ENCODE results near the gene SLC16A3. TPM values are rescaled to one million over a fixed set of nuclear protein-coding genes. Genes with fewer than 3 reads are reported as not detected.
A peak's percentile ranks its signal among the peaks of the same experiment; 100 is the strongest.

Gene SLC16A3
- polyA plus RNA-seq, 3 donors: 26.3 to 103 (median 35.3) TPM

DNA sequence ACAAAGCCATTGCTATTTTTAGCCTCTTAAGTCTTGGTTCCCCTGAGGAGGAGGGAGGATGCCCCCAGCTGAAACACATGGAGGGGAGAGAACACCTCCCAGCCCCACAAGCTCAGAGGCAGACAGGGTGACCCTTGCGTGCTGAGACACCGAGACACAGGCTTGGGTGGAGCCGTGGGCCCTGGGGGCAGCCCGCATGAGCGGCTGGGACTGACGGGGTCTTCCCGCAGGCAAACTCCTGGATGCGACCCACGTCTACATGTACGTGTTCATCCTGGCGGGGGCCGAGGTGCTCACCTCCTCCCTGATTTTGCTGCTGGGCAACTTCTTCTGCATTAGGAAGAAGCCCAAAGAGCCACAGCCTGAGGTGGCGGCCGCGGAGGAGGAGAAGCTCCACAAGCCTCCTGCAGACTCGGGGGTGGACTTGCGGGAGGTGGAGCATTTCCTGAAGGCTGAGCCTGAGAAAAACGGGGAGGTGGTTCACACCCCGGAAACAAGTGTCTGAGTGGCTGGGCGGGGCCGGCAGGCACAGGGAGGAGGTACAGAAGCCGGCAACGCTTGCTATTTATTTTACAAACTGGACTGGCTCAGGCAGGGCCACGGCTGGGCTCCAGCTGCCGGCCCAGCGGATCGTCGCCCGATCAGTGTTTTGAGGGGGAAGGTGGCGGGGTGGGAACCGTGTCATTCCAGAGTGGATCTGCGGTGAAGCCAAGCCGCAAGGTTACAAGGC, 9.8 kb downstream of the SLC16A3 start:
- peak overlapping the region; percentile 70 for H3K4me2 ChIP-seq (replicated peaks; ENCODE audit: extremely low read depth, low read length, poor library complexity, severe bottlenecking)
- H3K27ac ChIP-seq (ENCODE audit: low read depth in 1 of 2, low read length in 2 of 2): peak overlapping the region; percentile 26 to 60
- H2AFZ ChIP-seq (ENCODE audit: insufficient read depth, low read depth, low read length, poor library complexity, severe bottlenecking): no peak overlapping the region
- intact Hi-C loops (cut with micrococcal nuclease): loop anchor here (10.0 kb wide), 2 partner anchors 56 to 204 kb away; partner anchors contain the start of genes DCXR (in 1 of the 2) and RAC3 (in 1 of the 2)
- 20% methylated on average over 27 of the region's 33 CpGs for WGBS (ENCODE audit: insufficient coverage)
- Mint-ChIP-seq H3K9me3 (no peaks in the 10 kb centered on the region), H3K4me1 (peaks cover 95% of the 10 kb centered on the region), H3K27ac (peak overlapping the region; percentile 73 to 88 (median 84)), H3K27me3 (ENCODE audit: low read depth in 3 of 3) (peaks cover 0 to 1% (median 0%) of the 10 kb centered on the region in 3 donors), H3K36me3 (peaks cover 23 to 58% of the 10 kb centered on the region in 2 donors), H3K4me3 (peak overlapping the region; percentile 58 to 86)
- TF ChIP-seq, protein P1, sequence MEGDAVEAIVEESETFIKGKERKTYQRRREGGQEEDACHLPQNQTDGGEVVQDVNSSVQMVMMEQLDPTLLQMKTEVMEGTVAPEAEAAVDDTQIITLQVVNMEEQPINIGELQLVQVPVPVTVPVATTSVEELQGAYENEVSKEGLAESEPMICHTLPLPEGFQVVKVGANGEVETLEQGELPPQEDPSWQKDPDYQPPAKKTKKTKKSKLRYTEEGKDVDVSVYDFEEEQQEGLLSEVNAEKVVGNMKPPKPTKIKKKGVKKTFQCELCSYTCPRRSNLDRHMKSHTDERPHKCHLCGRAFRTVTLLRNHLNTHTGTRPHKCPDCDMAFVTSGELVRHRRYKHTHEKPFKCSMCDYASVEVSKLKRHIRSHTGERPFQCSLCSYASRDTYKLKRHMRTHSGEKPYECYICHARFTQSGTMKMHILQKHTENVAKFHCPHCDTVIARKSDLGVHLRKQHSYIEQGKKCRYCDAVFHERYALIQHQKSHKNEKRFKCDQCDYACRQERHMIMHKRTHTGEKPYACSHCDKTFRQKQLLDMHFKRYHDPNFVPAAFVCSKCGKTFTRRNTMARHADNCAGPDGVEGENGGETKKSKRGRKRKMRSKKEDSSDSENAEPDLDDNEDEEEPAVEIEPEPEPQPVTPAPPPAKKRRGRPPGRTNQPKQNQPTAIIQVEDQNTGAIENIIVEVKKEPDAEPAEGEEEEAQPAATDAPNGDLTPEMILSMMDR (IDR thresholded peaks at IDR 0.05): no peak
- peak overlapping the region in 2 of 3 experiments; percentile 6 to 55 for H3K4me3 ChIP-seq (replicated peaks in 1 of 3; ENCODE audit: low read depth in 2 of 3, low read length in 3 of 3)
- H3K79me2 ChIP-seq (ENCODE audit: insufficient read depth, low read length): peaks cover 88% of the 10 kb centered on the region
- H3K36me3 ChIP-seq (replicated peaks in 1 of 2; ENCODE audit: control insufficient read depth in 1 of 2, insufficient read depth in 2 of 2, low read length in 2 of 2): peaks cover 42 to 64% of the 10 kb centered on the region in 2 donors
- no peaks in the 10 kb centered on the region for H3K9me3 ChIP-seq (replicated peaks in 1 of 2; ENCODE audit: control insufficient read depth in 1 of 2, insufficient read depth in 1 of 2, low read length in 2 of 2)
- H3K9ac ChIP-seq (ENCODE audit: insufficient read depth, low read length, poor library complexity, severe bottlenecking): peak overlapping the region; percentile 23
- peak; percentile 73 to 79 (median 74) for DNase-seq
- H4K20me1 ChIP-seq (ENCODE audit: insufficient read depth, low read length): peaks cover 100% of the 10 kb centered on the region
- peaks cover 99 to 100% of the 10 kb centered on the region in 2 donors for H3K4me1 ChIP-seq (ENCODE audit: control insufficient read depth in 1 of 2, insufficient read depth in 2 of 2, low read length in 2 of 2)
- no peaks in the 10 kb centered on the region for H3K27me3 ChIP-seq (ENCODE audit: control insufficient read depth in 2 of 2, insufficient read depth in 2 of 2, low read length in 2 of 2)

DNA sequence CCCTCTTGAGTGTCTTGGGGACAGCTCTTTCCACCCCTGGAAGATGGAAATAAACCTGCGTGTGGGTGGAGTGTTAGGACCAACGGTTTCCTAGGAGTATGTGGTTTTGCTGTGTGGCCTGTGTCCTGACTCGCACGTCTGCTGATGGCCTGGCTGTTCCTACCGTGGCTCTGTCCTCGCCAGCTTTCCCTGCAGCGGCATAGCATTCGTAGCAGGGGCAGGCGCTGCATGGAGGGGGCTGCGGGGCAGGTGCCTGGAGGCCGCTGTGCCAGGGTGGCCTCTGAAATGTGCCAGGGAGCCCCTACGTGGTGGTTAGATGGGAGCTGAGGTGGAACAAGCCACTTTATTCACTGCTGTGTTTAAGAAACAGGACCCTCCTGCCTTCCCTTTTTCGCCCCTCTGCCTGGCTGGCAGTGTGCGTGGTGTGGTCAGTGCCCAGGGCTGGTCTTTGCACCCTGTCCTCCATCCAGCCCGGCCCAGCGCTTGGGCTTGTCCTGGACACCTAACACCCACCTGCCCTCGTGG, 10.6 kb downstream of the SLC16A3 start:
- H3K27me3 Mint-ChIP-seq (ENCODE audit: low read depth in 3 of 3): peaks cover 0 to 1% (median 0%) of the 10 kb centered on the region in 3 donors
- Histone ChIP-seq H3K9me3 (replicated peaks in 1 of 2; ENCODE audit: control insufficient read depth in 1 of 2, insufficient read depth in 1 of 2, low read length in 2 of 2) (no peaks in the 10 kb centered on the region), H3K4me1 (ENCODE audit: control insufficient read depth in 1 of 2, insufficient read depth in 2 of 2, low read length in 2 of 2) (peaks cover 91 to 95% of the 10 kb centered on the region in 2 donors), H3K27me3 (ENCODE audit: control insufficient read depth in 2 of 2, insufficient read depth in 2 of 2, low read length in 2 of 2) (no peaks in the 10 kb centered on the region), H3K36me3 (replicated peaks in 1 of 2; ENCODE audit: control insufficient read depth in 1 of 2, insufficient read depth in 2 of 2, low read length in 2 of 2) (peaks cover 51 to 67% of the 10 kb centered on the region in 2 donors), H3K4me2 (replicated peaks; ENCODE audit: extremely low read depth, low read length, poor library complexity, severe bottlenecking) (peak overlapping the region; percentile 70), H3K4me3 (replicated peaks in 1 of 3; ENCODE audit: low read depth in 2 of 3, low read length in 3 of 3) (peak overlapping the region in 1 of 3 experiments; percentile 55), H2AFZ (ENCODE audit: insufficient read depth, low read depth, low read length, poor library complexity, severe bottlenecking) (no peak overlapping the region), H3K9ac (ENCODE audit: insufficient read depth, low read length, poor library complexity, severe bottlenecking) (peak overlapping the region; percentile 43), H3K79me2 (ENCODE audit: insufficient read depth, low read length) (peaks cover 88% of the 10 kb centered on the region), H4K20me1 (ENCODE audit: insufficient read depth, low read length) (peaks cover 100% of the 10 kb centered on the region), H3K27ac (ENCODE audit: low read depth in 1 of 2, low read length in 2 of 2) (peak overlapping the region; percentile 31 to 39)
- WGBS (ENCODE audit: insufficient coverage): 59% methylated on average over 15 of the region's 17 CpGs
- intact Hi-C loops (cut with micrococcal nuclease): loop anchor here (10.0 kb wide), 2 partner anchors 55 to 205 kb away; partner anchors contain the start of genes DCXR (in 1 of the 2) and RAC3 (in 1 of the 2)
- peaks cover 31 to 58% of the 10 kb centered on the region in 2 donors for H3K36me3 Mint-ChIP-seq
- peaks cover 94% of the 10 kb centered on the region for H3K4me1 Mint-ChIP-seq
- peak overlapping the region in 5 of 7 donors; percentile 41 to 93 (median 53) for H3K27ac Mint-ChIP-seq
- H3K4me3 Mint-ChIP-seq: peak overlapping the region in 1 of 2 donors; percentile 12
- peak in 1 of 3 donors; percentile 4 for DNase-seq
- TF ChIP-seq, protein P1 (IDR thresholded peaks at IDR 0.05): no peak
- no peaks in the 10 kb centered on the region for H3K9me3 Mint-ChIP-seq
